Mesendoderm (in vitro differentiated cells): Measurements from ENCODE around the gene NFYC.
"Not testable (repeated sequence)": the region's sequence is repeated elsewhere in the genome, so short reads cannot be mapped to it uniquely, and the experiment has no call there.

Experiments
- DNase-seq: peaks from one replicate; pipeline ENCODE4 v3.0.0; 2013
- H2AK5ac ChIP-seq: 2 replicates; pipeline ENCODE4 v1.6.1; 2013; ENCODE audit warnings: low read length, inconsistent platforms
- H2BK120ac ChIP-seq: 2 replicates; pipeline ENCODE4 v1.6.1; 2013; ENCODE audit warnings: low read depth, mild to moderate bottlenecking, low read length, moderate library complexity, mixed read lengths
- H2BK15ac ChIP-seq: replicated peaks from 2 replicates; pipeline ENCODE4 v1.6.1; 2013; ENCODE audit warnings: low read depth, mild to moderate bottlenecking, moderate library complexity
- H2BK5ac ChIP-seq: 2 replicates; pipeline ENCODE4 v1.6.1; 2013; ENCODE audit warnings: low read length, inconsistent platforms
- H3K18ac ChIP-seq: 2 replicates; pipeline ENCODE4 v1.6.1; 2013; ENCODE audit warnings: mild to moderate bottlenecking, low read length, mixed read lengths
- H3K23ac ChIP-seq: one replicate; pipeline ENCODE4 v1.6.1; 2013; ENCODE audit warnings: low read length
- H3K27ac ChIP-seq: 2 replicates; pipeline ENCODE4 v1.5.1; 2013; ENCODE audit warnings: low read depth, mild to moderate bottlenecking, inconsistent platforms, low read length, moderate library complexity
- H3K27me3 ChIP-seq: 2 replicates; pipeline ENCODE4 v1.6.1; 2013; ENCODE audit warnings: low read length, control low read depth, mild to moderate bottlenecking, inconsistent platforms; ENCODE audit not compliant: insufficient read depth, poor library complexity
- H3K36me3 ChIP-seq: 2 replicates; pipeline ENCODE4 v1.6.1; 2013; ENCODE audit warnings: low read length, inconsistent platforms; ENCODE audit not compliant: control insufficient read depth, insufficient read depth
- H3K4ac ChIP-seq: one replicate; pipeline ENCODE4 v1.6.1; 2013; ENCODE audit warnings: low read depth, mild to moderate bottlenecking, low read length, moderate library complexity
- H3K4me1 ChIP-seq: 2 replicates; pipeline ENCODE4 v1.6.1; 2013; ENCODE audit warnings: low read depth, low read length, inconsistent platforms; ENCODE audit not compliant: control insufficient read depth
- H3K4me2 ChIP-seq: 2 replicates; pipeline ENCODE4 v1.6.1; 2013; ENCODE audit warnings: low read length
- H3K4me3 ChIP-seq: 2 replicates; pipeline ENCODE4 v1.5.1; 2013; ENCODE audit warnings: mild to moderate bottlenecking, low read length
- H3K56ac ChIP-seq: one replicate; pipeline ENCODE4 v1.6.1; 2013; ENCODE audit warnings: low read length
- H3K79me1 ChIP-seq: 2 replicates; pipeline ENCODE4 v1.6.1; 2013; ENCODE audit warnings: low read length, inconsistent platforms
- H3K79me2 ChIP-seq: 2 replicates; pipeline ENCODE4 v1.6.1; 2013; ENCODE audit warnings: mild to moderate bottlenecking, low read length; ENCODE audit not compliant: control insufficient read depth, insufficient read depth
- H3K9ac ChIP-seq: 2 replicates; pipeline ENCODE4 v1.6.1; 2013; ENCODE audit warnings: low read length, inconsistent platforms
- H4K5ac ChIP-seq: one replicate; pipeline ENCODE4 v1.6.1; 2013; ENCODE audit warnings: low read length
- H4K8ac ChIP-seq: one replicate; pipeline ENCODE4 v1.6.1; 2013; ENCODE audit warnings: low read depth, mild to moderate bottlenecking, control low read depth, low read length, moderate library complexity
- WGBS: extraction: QIAGEN DNeasy Blood & Tissue Kit; methylation state at CpG from one replicate; pipeline ENCODE4 v1.1.7; 2013; ENCODE audit warnings: low lambda C conversion rate, missing lambda C conversion rate; ENCODE audit not compliant: insufficient coverage; ENCODE audit errors: extremely low coverage; 5-methylcytosine and 5-hydroxymethylcytosine counted together

NFYC gene

DNA sequence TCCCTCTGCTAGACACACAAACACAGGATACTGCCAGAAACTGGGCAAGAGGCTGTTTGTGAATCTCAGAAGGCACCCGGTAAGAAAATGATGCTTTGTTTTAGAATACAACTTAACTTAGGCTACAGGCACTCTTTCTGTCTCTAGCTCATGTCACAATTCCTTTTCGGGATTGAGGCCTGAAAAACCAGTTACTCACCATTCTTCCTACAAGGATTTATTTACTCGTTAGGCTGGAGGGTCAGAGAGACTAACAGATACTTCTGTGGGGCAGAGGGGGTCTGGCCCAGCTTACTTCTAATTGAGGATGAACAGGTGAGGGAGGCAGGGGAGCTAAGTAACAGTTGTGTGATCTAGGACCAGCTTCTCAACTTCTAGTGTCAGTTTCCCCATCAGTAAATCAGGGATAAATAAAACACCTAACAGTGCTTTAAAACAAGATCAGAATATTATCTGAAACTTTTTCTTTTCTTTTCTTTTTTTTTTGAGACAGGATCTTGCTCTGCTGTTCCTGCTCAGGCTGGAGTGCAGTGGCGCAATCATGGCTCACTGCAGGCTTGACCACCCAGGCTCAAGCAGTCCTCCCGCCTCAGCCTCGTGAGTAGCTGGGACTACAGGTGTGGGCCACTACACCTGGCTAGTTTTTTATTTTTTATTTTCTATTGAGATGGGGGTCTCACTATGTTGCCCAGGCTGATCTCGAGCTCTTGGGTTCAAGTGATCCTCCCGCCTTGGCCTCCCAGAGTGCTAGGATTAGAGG, 31.9 kb downstream of the NFYC start:
- no CpG with 5 or more reads among the region's 8 CpGs for WGBS

DNA sequence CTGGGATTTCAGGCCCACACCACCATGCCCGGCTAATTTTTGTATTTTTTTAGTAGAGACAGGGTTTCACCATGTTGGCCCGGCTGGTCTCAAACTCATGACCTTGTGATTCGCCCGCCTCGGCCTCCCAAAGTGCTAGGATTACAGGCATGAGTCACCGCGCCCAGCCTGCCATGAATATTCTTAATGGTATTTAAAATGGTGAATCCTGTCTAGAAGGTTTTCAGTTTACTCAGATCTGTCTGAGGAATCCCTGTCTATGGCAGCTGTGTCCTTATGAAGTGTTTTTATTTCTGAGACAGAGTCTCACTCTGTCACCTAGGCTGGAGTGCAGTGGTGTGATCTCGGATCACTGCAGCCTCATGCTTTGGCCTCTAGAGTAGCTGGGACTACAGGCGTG, 36.2 kb downstream of the NFYC start:
- not testable (repeated sequence) for H3K4me1 ChIP-seq

More for the DNA sequence above, 31.9 kb downstream of the NFYC start:
- Histone ChIP-seq H4K8ac (no peak overlapping the region), H3K4me3 (no peak overlapping the region), H3K18ac (no peak overlapping the region), H3K27me3 (no peaks in the 10 kb centered on the region), H2BK5ac (no peak overlapping the region), H3K4ac (no peak overlapping the region), H2AK5ac (no peak overlapping the region), H3K4me1 (no peaks in the 10 kb centered on the region), H2BK15ac (no peak overlapping the region), H3K23ac (no peak overlapping the region), H3K79me1 (peaks cover 5% of the 10 kb centered on the region), H2BK120ac (no peak overlapping the region), H3K36me3 (no peaks in the 10 kb centered on the region), H3K4me2 (no peak overlapping the region), H3K9ac (no peak overlapping the region), H4K5ac (no peak overlapping the region), H3K56ac (no peak overlapping the region), H3K27ac (no peak overlapping the region), H3K79me2 (peaks cover 14% of the 10 kb centered on the region)
- DNase-seq: no peak

DNA sequence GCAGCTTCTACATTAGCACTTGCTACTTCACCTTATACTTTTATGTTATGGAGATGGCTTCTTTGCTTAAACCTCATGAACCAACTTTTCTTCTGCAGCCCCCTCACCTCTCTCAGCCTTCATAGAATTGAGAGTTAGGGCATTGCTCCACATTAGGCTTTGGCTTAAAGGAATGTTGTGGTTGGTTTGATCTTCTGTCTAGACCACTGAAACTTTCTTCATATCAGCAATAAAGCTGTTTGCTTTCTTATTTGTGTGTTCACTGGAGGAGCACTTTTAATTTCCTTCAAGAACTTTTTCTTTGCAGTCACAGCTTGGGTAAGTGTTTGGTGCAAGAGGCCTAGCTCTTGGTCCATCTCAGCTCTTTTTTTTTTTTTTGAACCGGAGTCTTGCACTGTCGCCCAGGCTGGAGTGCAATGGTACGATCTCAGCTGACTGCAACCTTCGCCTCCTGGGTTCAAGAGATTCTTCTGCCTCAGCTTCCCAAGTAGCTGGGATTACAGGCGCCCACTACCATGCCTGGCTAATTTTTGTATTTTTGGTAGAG, 37.9 kb downstream of the NFYC start:
- Histone ChIP-seq H3K79me2 (peaks cover 30% of the 10 kb centered on the region), H3K79me1 (peaks cover 14% of the 10 kb centered on the region)
- H3K36me3 ChIP-seq, H3K4me3 ChIP-seq, H3K4me1 ChIP-seq, H2BK15ac ChIP-seq, H3K18ac ChIP-seq, H3K27ac ChIP-seq, H3K56ac ChIP-seq, DNase-seq, H3K23ac ChIP-seq, H4K8ac ChIP-seq, H3K9ac ChIP-seq, H2BK120ac ChIP-seq, H3K4me2 ChIP-seq, H4K5ac ChIP-seq, H2AK5ac ChIP-seq, H3K27me3 ChIP-seq, H2BK5ac ChIP-seq, H3K4ac ChIP-seq: not testable (repeated sequence)
- WGBS: no CpG with 5 or more reads among the region's 5 CpGs

More for the DNA sequence above, 36.2 kb downstream of the NFYC start:
- not testable (repeated sequence) for H2BK5ac ChIP-seq, H4K5ac ChIP-seq, H3K27me3 ChIP-seq, H2BK15ac ChIP-seq, H3K27ac ChIP-seq, H2AK5ac ChIP-seq, H3K79me1 ChIP-seq, H2BK120ac ChIP-seq, H3K4me3 ChIP-seq, H3K4ac ChIP-seq, H3K4me2 ChIP-seq, H4K8ac ChIP-seq, H3K9ac ChIP-seq, H3K23ac ChIP-seq, H3K56ac ChIP-seq, DNase-seq, H3K36me3 ChIP-seq, H3K18ac ChIP-seq
- H3K79me2 ChIP-seq: peaks cover 21% of the 10 kb centered on the region
- WGBS: no CpG with 5 or more reads among the region's 9 CpGs

DNA sequence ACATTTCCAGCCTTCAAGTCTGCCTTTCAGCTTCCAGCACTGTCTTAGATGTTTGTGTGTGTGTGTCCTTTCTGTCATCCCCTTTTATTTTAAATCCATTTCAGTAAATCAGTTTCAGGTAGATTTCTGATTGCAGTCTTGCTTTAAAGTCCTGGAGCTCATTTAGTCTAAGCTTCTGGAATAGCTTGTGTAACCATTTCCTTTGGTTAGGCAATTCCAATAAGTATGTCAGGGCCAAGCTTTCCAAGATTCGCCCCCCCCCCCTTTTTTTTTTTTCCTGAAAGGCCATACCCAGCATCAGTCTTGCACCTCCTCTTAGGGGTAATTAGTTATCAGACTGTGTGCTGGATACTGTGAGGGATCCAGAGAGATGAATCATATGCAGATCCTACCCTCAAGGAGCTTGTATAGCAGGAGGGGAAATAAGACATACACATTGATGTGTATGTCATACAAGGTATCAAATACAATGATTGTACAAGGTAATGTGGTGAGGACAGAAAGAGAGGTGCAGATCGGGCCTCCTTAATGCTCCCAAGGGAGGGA, 41.3 kb downstream of the NFYC start:
- H3K23ac ChIP-seq: no peak overlapping the region
- DNase-seq: no peak
- H3K27ac ChIP-seq: no peak overlapping the region
- H3K9ac ChIP-seq: no peak overlapping the region
- WGBS: no CpG with 5 or more reads among the region's 2 CpGs
- no peak overlapping the region for H4K8ac ChIP-seq
- no peak overlapping the region for H3K56ac ChIP-seq
- peaks cover 28% of the 10 kb centered on the region for H3K79me2 ChIP-seq
- no peaks in the 10 kb centered on the region for H3K4me1 ChIP-seq
- no peak overlapping the region for H2AK5ac ChIP-seq
- no peak overlapping the region for H2BK120ac ChIP-seq
- no peak overlapping the region for H4K5ac ChIP-seq
- no peaks in the 10 kb centered on the region for H3K27me3 ChIP-seq
- H2BK15ac ChIP-seq: no peak overlapping the region
- H2BK5ac ChIP-seq: no peak overlapping the region
- H3K36me3 ChIP-seq: no peaks in the 10 kb centered on the region
- no peak overlapping the region for H3K4me3 ChIP-seq
- no peak overlapping the region for H3K18ac ChIP-seq
- H3K4ac ChIP-seq: no peak overlapping the region
- H3K4me2 ChIP-seq: no peak overlapping the region
- peaks cover 12% of the 10 kb centered on the region for H3K79me1 ChIP-seq

DNA sequence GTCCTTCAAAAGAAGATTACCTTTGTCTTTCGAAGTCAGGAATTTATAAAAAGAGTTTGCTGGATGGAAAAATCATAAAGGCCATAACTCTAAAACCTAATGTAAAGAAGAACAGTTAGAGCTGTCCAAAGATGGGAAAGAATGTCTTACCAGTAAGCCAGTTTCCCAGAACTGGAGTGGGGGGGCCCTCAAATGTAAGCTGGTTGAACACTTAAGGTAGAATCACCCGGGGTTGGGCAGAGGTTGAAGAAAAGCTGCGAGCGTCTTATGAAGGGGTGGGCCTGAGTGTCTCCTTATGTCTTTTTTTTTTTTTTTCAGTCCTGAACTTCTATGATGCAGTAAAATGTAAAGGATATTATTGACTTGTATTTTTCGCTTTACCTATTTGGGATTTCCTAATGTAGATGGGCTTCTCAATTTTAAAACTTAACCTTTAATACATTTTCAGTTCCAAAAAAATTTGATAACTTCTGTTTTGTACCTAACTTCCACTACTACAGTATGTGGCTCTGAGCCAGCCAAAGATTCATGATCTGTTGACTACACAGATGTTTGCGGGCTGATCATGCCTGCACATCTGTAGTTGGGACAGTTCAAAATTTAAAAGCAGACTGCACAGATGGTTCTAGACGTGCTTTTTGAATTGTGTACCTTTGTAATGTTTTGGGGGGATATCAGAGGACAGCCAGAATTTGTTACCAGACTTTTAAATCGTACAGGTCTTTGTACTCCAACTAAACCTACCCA, 43.6 kb downstream of the NFYC start:
- H2BK120ac ChIP-seq: no peak overlapping the region
- no peaks in the 10 kb centered on the region for H3K27me3 ChIP-seq
- no peak overlapping the region for H3K18ac ChIP-seq
- no peak overlapping the region for H4K8ac ChIP-seq
- H2AK5ac ChIP-seq: no peak overlapping the region
- H3K79me1 ChIP-seq: peaks cover 14% of the 10 kb centered on the region
- no peak overlapping the region for H3K4me3 ChIP-seq
- H3K36me3 ChIP-seq: peaks cover 1% of the 10 kb centered on the region
- no peak overlapping the region for H2BK15ac ChIP-seq
- no peak overlapping the region for H3K4me2 ChIP-seq
- H3K4me1 ChIP-seq: no peaks in the 10 kb centered on the region
- no peak overlapping the region for H4K5ac ChIP-seq
- peaks cover 26% of the 10 kb centered on the region for H3K79me2 ChIP-seq
- no peak overlapping the region for H3K27ac ChIP-seq
- no peak overlapping the region for H3K4ac ChIP-seq
- H3K56ac ChIP-seq: no peak overlapping the region
- no peak for DNase-seq
- WGBS: no CpG with 5 or more reads among the region's 8 CpGs
- H2BK5ac ChIP-seq: no peak overlapping the region
- H3K9ac ChIP-seq: no peak overlapping the region
- H3K23ac ChIP-seq: no peak overlapping the region
